HG02678 (cell line): ENCODE data around the gene TMEM139.
A peak's percentile ranks its signal among the peaks of the same experiment; 100 is the strongest.
"Not testable (repeated sequence)": the region's sequence is repeated elsewhere in the genome, so short reads cannot be mapped to it uniquely, and the experiment has no call there.

Experiments
- ATAC-seq: cut with Tn5 transposase; IDR thresholded peaks from one replicate; pipeline ENCODE4 v1.9.1; 2021; ENCODE audit warnings: mild to moderate bottlenecking, moderate library complexity; ENCODE audit not compliant: unreplicated experiment

Gene TMEM139

DNA sequence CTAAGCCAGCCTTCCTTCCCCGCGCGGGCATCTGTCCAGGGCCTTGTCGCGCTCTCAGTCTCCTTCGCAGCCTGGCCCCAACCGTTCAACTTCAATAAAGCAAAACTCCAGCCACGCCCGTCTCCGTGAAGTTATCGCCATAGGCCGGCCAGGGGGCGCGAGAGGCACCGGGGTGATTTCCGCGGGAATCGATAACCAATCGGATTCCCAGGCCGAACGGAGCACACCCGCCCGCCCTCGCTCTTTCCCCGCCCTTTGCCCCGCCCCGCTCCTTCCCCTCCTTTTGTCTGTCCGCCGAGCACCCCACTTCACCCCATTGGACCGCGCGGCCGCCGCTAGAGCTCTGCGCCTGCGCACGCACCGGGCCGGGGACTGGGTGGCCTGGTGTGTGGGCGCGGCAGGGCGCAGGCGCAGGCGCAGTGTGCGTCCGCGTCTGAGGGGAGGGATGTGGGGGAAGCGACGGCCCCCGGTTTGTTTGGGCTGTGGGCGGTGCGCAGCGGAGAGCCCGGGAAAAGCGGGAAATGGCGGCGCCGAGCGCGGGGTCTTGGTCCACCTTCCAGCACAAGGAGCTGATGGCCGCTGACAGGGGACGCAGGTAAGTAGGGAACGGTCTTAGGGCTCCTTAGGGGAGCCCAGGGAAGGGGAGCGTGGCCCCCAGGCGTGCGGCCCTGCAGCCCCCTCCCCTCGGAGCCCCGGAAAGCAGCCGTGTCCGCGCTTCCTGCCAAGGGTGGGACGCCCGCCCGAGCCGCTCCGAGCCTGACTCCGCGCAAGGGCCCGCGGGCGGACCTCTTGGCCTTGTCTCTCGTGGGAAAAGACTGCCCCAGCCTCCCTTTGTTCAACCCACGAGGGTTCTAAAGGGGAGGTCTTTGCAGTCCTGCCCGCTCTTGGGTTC, 3.4 kb downstream of the TMEM139 start, which contains the start of gene CASP2:
TSS of gene CASP2 (plus strand) at position 417 of the 892 bp plus-strand sequence. CDS start at position 522, 105 bp downstream.
- ATAC-seq, result peak; percentile 89

DNA sequence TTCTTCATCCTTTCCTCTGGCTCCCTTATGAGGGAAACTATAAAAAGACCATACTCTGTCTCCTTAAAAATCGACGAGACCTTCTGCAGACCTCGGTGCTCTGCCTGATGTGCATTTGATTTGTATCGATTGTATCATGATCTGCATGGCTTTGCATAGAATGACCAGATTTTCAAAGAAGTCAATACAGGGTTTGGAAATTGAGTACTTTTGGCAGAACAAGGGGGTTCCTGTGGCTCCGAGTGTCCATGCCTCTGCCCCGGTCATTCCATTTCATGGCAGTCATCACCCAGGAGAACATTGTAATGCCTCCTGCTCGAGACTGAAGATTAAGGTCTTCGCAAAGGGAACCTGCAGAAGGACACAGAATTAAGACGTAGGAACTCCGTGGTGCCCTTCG, 4.1 kb downstream of the TMEM139 start:
- ATAC-seq, result no peak

DNA sequence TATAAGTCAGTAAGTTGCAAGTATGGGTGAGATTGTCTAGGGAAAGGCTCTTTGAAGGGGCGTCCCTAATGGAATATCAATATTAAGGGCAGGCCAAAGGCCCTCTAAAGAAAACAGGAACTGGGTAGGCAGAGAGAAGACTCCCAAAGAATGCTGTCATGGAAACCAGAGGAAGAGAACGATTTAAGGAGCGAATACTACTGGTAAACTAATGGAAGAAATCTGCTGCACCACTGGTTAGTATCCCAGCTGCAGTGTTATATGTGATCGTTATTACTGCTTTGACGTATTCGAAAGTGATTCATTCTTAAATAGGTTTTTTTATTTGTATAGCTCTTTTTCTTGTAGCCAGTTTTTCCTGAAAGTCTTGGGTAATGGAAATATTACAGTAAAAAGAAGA, 4.7 kb downstream of the TMEM139 start:
- ATAC-seq, result no peak

DNA sequence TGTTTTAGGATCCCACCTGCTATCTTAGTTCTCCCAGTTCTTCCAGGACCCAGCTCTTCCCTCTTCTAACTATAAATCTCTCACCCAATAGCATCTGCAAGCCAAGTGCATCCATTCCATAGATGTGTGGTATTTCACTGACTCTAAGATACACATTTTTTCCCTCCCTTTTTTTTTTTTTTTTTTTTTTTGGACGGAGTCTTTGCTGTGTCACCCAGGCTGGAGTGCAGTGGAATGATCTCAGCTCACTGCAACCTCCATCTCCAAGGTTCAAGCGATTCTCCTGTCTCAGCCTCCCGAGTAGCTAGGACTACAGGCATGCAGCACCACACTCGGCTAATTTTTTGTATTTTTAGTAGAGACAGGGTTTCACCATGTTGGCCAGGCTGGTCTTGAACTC, 5.1 kb downstream of the TMEM139 start:
- ATAC-seq, result not testable (repeated sequence)

DNA sequence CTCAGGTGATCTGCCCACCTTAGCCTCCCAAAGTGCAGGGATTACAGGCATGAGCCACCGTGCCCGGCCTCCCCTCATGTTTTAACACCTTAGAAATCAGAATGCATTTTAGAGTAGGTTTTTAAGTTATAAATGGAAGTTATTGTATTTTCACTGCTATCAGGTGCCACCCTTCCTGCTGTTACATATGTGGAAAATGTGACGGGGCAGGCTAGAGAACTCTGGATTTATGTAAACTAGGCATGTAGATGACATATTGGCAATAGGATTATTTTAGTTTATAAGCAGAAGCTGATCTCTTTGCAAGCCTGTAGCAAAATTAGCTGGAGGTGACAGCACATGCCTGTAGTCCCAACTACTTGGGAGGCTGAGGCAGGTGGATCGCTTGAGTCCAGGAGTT, 5.5 kb downstream of the TMEM139 start:
- ATAC-seq, result no peak

DNA sequence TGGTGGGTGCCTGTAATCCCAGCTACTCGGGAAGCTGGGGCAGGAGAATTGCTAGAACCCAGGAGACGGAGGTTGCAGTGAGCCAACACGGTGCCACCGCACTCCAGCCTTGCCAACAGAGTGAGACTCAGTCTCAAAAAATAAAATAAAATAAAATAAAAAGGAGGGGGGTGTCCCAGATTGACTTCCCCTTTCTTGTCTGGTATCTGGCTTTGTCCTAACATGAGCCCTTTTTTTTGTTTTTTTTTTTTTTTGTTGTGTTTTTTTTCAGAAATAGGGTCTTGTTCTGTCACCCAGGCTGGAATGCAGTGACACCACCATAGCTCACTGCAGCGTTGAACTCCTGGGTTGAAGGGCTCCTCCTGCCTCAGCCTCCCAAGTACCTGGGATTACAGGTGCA, 8.1 kb downstream of the TMEM139 start:
- ATAC-seq, result no peak

DNA sequence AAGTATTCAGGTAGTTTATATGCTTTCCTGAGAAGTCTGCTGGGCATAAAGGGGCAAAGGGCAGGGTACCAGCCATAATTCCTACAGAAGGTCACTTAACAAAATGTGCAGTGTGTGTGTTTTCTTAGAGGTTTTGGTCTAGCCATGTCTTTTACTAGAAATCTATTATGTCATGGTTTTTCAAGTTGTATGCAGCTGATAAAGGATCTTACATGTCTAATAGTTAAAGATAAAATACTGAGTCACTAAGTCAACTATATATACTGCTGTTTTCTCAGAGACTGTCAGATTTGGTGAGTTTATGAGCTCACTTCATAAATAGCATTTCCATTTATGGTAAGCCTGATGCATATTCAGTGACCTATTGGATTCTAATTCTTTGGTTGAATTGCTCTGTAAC, 11.1 kb downstream of the TMEM139 start:
- ATAC-seq, result no peak

DNA sequence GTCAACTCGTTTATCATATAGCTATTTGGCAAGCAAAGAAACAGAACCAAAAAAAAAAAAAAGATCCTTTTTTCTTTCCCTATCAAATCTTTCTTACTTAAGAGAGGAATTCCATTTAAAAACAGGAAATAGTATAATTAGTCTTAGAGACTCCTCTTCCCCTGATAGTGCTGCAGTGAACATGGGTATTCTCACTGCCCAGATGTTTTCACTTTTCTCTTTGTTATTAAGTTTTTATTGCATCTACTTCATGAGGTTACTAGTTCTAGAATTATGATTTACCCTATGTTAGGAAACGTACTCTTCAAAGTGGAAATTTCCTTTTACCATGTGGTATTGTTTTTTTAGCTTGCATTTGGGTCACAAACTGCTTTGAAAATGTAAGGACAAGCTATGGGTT, 11.9 kb downstream of the TMEM139 start:
- ATAC-seq, result no peak

DNA sequence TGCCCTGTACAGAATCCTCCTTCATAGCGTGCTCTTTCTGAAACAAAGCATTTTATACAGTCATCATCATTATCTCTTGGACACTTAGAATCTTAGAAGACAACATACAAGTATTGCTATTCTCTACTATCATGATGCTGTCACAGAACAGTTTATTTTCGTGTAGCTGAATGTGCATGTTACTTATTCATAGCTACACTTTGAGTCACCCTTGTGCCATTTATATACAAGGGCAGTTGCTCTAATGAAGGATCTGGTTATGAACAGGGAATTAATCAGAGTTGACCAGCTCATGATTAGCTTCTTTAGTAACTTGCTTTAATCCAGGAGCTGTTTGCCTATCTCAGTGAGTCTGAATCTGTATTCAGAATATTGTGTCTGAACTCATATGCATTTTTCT, 14.6 kb downstream of the TMEM139 start:
- ATAC-seq, result no peak

DNA sequence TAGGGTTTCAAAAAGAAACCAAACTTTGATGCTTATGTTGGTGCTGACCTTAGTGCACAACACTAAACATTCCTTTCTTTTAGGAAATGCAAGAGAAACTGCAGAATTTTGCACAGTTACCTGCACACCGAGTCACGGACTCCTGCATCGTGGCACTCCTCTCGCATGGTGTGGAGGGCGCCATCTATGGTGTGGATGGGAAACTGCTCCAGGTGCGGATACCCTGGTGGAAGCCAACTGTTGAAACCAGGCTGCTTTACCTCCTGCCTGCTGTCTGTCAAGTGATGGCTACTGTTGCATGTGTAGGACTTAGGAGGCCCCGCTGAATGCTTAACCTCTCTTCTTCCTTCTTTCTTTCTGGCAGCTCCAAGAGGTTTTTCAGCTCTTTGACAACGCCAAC, 15.1 kb downstream of the TMEM139 start:
- ATAC-seq, result no peak

DNA sequence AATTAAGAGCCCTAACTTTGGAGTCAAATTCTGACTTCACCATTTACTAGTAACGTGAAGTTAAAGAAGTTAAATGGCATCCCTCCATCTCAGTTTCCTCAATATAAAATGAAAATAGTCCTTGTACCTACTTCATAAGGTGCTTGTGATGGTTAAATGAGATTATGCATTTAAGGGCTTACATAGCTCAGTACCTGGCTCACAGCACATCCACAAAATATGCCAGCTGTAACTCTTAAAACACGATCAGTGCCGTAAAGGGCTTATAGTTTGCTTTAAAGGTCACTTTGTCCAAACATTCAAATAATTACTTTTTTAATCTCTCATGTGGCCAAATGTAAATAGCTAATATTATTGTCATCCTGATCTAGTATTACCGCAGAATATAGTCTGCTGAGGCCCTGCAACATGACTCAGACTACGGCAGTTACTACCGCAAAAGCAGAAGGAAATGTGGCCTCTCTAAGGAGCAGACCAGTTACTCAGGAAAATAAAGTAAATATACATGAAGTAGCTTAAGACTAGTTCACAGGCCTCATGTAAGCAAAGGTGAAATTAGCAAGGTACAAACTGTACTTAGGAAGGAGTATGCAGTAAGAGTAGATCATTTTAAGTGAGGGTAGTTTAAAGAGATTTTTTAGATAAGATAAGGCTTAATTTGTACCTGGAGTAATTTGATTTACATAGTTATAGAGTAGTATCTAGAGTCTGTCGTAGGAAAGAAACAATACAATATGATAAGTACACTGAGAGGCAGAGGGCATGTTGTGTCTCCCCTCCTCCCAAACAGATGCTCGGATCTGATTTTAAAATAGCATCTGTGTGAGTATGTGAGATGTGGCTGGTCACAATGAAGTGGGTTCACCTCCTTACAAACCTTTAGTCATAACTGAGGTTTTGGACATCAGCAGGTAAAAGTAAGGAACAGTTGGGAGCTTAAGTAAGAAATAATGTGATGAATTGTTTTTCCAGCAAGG, 16.5 kb downstream of the TMEM139 start:
- no peak for ATAC-seq

DNA sequence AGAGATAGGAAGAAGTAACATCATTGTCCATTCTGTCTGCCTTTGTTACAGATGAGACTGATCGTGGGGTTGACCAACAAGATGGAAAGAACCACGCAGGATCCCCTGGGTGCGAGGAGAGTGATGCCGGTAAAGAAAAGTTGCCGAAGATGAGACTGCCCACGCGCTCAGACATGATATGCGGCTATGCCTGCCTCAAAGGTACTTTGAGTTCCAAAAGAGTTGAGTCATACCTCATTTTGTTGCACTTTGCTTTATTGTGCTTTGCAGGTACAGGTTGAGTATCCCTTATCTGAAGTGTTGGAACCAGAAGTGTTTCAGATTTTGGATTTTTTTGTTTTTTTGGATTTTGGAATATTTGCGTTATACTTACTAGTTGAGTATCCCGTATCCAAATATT, 19.0 kb downstream of the TMEM139 start:
- no peak for ATAC-seq

DNA sequence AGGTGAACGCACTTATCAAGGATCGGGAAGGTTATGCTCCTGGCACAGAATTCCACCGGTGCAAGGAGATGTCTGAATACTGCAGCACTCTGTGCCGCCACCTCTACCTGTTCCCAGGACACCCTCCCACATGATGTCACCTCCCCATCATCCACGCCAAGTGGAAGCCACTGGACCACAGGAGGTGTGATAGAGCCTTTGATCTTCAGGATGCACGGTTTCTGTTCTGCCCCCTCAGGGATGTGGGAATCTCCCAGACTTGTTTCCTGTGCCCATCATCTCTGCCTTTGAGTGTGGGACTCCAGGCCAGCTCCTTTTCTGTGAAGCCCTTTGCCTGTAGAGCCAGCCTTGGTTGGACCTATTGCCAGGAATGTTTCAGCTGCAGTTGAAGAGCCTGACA, 20.2 kb downstream of the TMEM139 start:
- no peak for ATAC-seq

DNA sequence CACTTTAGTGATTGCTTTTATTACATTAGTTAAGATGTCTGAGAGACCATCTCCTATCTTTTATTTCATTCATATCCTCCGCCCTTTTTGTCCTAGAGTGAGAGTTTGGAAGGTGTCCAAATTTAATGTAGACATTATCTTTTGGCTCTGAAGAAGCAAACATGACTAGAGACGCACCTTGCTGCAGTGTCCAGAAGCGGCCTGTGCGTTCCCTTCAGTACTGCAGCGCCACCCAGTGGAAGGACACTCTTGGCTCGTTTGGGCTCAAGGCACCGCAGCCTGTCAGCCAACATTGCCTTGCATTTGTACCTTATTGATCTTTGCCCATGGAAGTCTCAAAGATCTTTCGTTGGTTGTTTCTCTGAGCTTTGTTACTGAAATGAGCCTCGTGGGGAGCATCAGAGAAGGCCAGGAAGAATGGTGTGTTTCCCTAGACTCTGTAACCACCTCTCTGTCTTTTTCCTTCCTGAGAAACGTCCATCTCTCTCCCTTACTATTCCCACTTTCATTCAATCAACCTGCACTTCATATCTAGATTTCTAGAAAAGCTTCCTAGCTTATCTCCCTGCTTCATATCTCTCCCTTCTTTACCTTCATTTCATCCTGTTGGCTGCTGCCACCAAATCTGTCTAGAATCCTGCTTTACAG, 20.8 kb downstream of the TMEM139 start:
- ATAC-seq, result no peak

DNA sequence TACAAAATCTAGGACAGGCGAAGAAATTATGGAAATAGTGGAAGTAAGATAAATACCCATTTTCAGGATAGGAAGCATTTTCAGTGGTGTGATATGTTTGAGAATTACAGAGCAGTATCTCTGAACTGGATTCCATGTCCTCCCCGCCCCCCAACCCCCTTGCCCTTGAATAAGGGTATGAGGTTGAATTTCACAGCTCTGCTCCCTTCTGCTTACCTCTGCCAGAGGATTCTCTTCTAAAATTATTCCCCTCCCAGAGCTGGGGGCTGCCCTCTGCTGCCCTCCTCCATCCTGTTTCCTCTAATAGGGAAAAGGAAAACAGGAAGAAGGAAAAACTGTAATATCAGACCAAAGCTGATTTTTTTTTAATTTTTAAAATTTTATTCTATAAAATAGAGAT, 23.9 kb downstream of the TMEM139 start:
- ATAC-seq, result no peak

DNA sequence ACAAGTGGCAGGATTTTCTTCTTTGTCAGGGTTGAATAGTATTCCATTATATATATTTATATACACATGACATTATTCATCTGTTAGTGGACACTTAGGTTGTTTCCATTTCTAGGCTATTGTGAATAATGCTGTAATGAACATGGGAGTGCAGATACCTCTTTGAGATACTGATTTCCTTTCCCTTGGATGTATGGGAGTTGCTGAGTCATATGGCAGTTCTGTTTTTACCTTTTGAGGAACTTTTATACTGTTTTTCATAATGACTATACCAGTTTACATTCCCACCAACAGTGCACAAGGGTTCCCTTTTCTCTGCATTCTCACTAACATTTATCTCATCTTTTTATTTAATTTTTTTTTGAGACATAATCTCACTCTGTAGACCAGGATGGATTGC, 29.4 kb downstream of the TMEM139 start:
- no peak for ATAC-seq

DNA sequence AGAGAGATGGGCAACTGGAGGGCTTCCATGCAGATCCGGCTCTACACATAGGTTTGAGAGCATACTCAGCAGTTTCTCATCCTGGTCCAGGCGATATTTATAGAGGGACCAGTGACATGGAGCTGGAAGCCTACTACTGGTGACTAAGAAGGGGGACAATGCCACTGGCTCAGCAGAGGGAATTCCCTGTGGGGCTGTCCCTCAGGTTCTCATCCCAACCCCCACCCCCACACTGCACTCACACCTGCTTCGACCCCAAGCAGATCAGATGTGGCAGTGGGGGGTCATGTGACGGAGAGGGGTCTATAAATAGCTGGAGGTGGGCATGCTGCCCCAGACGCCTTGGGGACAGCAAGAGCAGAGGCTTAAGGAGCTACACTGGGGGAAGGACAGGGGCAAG, 31.0 kb downstream of the TMEM139 start, which contains the start of gene CLCN1:
TSS of gene CLCN1 (plus strand) at position 336 of the 400 bp plus-strand sequence. CDS start 102 bp downstream, outside the sequence.
- ATAC-seq, result no peak

DNA sequence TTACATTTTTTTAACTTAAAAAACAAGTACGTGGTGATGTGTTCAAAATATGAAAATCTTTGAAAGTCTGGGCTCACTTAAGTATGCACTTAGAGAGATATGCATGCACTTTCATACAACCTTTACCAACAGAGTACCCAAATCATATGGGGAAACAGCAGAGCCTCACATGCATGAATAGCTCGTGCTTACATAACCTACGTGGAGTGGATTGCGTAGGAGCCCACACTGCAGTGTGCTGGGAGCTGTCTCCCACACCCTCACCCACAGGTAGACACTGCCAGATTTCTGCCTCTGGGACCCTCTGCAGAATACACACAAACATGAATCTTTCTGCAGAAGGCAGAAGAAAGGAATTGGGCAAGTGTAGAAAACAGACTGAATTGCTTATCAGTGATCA, 31.7 kb downstream of the TMEM139 start:
- no peak for ATAC-seq

DNA sequence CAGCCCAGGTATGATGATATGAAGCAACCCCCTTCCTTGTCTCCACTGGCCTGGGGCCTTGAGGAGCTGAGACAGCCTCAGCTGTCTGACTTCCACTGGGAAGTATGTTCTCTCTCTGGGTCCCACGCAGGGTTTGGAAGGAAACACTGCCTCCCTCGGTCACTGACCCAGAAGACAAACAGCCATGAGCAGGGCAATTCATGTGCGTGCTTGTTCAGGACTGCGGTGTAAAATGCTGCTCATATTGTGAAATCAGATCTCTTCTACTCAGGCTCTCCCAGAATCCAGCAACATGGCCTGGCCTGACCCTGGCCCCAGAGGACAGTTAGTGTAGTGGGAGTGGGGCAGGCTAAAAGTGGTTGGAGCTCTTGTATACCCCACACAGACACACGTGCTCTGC, 33.9 kb downstream of the TMEM139 start:
- no peak for ATAC-seq

DNA sequence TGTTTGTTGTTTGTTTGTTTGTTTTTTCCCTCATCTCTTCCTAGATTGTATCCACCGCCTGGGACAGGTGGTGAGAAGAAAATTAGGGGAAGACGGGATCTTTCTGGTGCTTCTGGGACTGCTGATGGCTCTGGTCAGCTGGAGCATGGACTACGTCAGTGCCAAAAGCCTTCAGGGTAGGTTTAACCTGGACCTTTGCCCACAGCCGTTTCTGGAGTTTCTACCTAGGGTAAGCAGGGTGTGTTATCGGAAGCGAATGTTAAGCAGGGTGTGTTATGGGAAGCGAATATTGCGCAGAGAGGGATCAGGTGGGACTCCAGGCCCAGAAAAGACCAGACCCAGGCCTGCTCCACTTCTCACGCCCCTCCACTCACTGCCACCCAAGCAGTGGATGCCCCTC, 35.9 kb downstream of the TMEM139 start:
- no peak for ATAC-seq

DNA sequence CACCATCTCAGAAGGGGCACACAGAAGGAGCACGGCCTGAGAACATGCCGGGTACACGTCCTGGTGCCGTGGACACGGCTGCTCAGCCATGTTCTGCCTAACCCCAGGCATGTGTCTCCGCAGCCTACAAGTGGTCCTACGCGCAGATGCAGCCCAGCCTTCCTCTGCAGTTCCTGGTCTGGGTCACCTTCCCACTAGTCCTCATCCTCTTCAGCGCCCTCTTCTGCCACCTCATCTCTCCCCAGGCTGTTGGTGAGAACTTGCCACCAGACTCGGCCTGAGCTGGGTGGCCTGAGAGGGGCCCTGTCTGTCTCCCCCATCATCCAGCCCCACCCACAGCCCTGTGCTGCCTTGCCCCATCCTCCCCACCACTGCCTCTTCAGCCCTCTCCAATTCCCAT, 36.5 kb downstream of the TMEM139 start:
- ATAC-seq, result no peak
